ENCODE results near the gene STYXL2.

STYXL2 gene

GRCh38 chr1:167132301-167133010, 38.6 kb downstream of the STYXL2 start:
- no peak for DNase-seq

GRCh38 chr1:167135281-167135840, 41.5 kb downstream of the STYXL2 start:
- DNase-seq, result no peak

GRCh38 chr1:167136191-167136614, 42.3 kb downstream of the STYXL2 start:
- peak in 2 of 58 donors; percentile 8 to 29 for DNase-seq

GRCh38 chr1:167136806-167137205, 42.9 kb downstream of the STYXL2 start:
- DNase-seq, result no peak

GRCh38 chr1:167137332-167137781, 43.5 kb downstream of the STYXL2 start:
- DNase-seq, result peak in 2 of 58 donors; percentile 8 to 11

- DNase-seq, result no peak
Measured at GRCh38 chr1:167137793-167138510, 44.1 kb downstream of the STYXL2 start.

GRCh38 chr1:167138703-167139102, 44.8 kb downstream of the STYXL2 start:
- DNase-seq, result no peak

GRCh38 chr1:167141963-167142362, 48.1 kb downstream of the STYXL2 start:
- no peak for DNase-seq
